Panc1 (cell line): Measurements from ENCODE around the gene GYG2. TPM values are rescaled to one million over a fixed set of nuclear protein-coding genes. Genes with fewer than 3 reads are reported as not detected.

Source experiments
- ATAC-seq: fragments of 200-7000 bp; cut with Tn5 transposase; 2 replicates; pipeline ENCODE4 v1.9.1; 2020; ENCODE audit warnings: mild to moderate bottlenecking, moderate library complexity
- BruUV-seq: library from RNA; stranded (reverse); fragments of 400-500 nt; replicated peaks from 2 replicates; lab custom pipeline; 2021; lab: Mats Ljungman, UMichigan
- CTCF ChIA-PET: fragments of 300-600 bp; sonication (Branson Sonifier 250); formaldehyde crosslinking; loops from one replicate; lab custom pipeline; 2022; ENCODE audit warnings: antibody characterized with exemption; lab: Charles Lee
- POLR2A ChIA-PET: fragments of 300-600 bp; sonication (Branson Sonifier 250); formaldehyde crosslinking; loops from one replicate; lab custom pipeline; 2022; ENCODE audit warnings: antibody characterized with exemption; lab: Charles Lee
- DNase-seq: peaks from one replicate; pipeline ENCODE4 v3.0.0-alpha.2; 2010; ENCODE audit warnings: low read depth, low spot score
- H3K27ac ChIP-seq: 2 replicates; pipeline ENCODE4 v1.5.1; 2011; ENCODE audit warnings: mild to moderate bottlenecking, low read length, inconsistent platforms
- H3K27me3 ChIP-seq: fragments of 200-500 bp; sonication (Bioruptor generic); 2 replicates; pipeline ENCODE4 v1.6.0; 2014; ENCODE audit warnings: low read length, inconsistent platforms; ENCODE audit not compliant: control insufficient read depth, insufficient read depth
- H3K36me3 ChIP-seq: fragments of 200-500 bp; sonication (Bioruptor generic); 2 replicates; pipeline ENCODE4 v1.5.1; 2014; ENCODE audit warnings: inconsistent platforms, mild to moderate bottlenecking, low read length, moderate library complexity; ENCODE audit not compliant: control insufficient read depth, insufficient read depth
- H3K4me1 ChIP-seq: 2 replicates; pipeline ENCODE4 v1.5.1; 2011; ENCODE audit warnings: inconsistent platforms, mild to moderate bottlenecking, low read length, moderate library complexity; ENCODE audit not compliant: control insufficient read depth, insufficient read depth
- H3K4me3 ChIP-seq, 2 experiments: 2 replicates each; pipeline ENCODE4 v1.5.1; 2011 to 2012; ENCODE audit warnings: low read depth in 2 of 2, low read length in 2 of 2, mild to moderate bottlenecking in 2 of 2, inconsistent platforms in 1 of 2, moderate library complexity in 1 of 2
- H3K9me3 ChIP-seq: fragments of 200-500 bp; sonication (Bioruptor generic); 2 replicates; pipeline ENCODE4 v1.5.1; 2014; ENCODE audit warnings: low read depth, mild to moderate bottlenecking, inconsistent platforms, low read length, moderate library complexity; ENCODE audit not compliant: control insufficient read depth, insufficient read depth
- POLR2AphosphoS5 ChIP-seq: IDR thresholded peaks from 2 replicates; pipeline ENCODE4 v1.6.1; 2012; ENCODE audit warnings: mild to moderate bottlenecking, low read depth, low read length, moderate library complexity
- SIN3A ChIP-seq: IDR thresholded peaks from 2 replicates; pipeline ENCODE4 v1.6.1; 2012; ENCODE audit warnings: low read depth, mild to moderate bottlenecking, low read length, moderate library complexity, borderline replicate concordance; ENCODE audit not compliant: insufficient read depth
- TCF7L2 ChIP-seq: IDR thresholded peaks from 2 replicates; pipeline ENCODE4 v1.6.1; 2011; ENCODE audit warnings: mild to moderate bottlenecking, low read depth, low read length, inconsistent platforms
- in situ Hi-C: cut with HindIII; loops from 2 replicates; pipeline ENCODE4 v1.10.0; 2016; ENCODE audit warnings: low sequenced_read_pairs, low pct_unique_long_range_greater_than_20kb
- intact Hi-C: fragments of 100-400 bp; cut with micrococcal nuclease; formaldehyde crosslinking; loops from one replicate; pipeline ENCODE4 v1.10.0; 2022; ENCODE audit not compliant: unreplicated experiment
- total RNA-seq: library from RNA; stranded (reverse); gene quantifications from one replicate; pipeline ENCODE4 v1.2.1, GENCODE V29; 2021; ENCODE audit not compliant: unreplicated experiment
- TF ChIP-seq, protein P1 (sequence below), 2 experiments: IDR thresholded peaks; 2 replicates each; pipeline ENCODE4 v1.6.1; 2011 to 2012; ENCODE audit warnings: low read depth in 2 of 2, control low read depth in 1 of 2, low read length in 1 of 2, mild to moderate bottlenecking in 1 of 2, moderate library complexity in 1 of 2; ENCODE audit not compliant: insufficient read depth in 1 of 2
- TF ChIP-seq, protein P2 (sequence below): fragments of 450-650 bp; IDR thresholded peaks from 2 replicates; pipeline ENCODE4 v1.5.1; 2017; ENCODE audit warnings: mild to moderate bottlenecking

The GYG2 gene
- total RNA-seq, 1 experiment from 2014 or later: 0.85 TPM

DNA sequence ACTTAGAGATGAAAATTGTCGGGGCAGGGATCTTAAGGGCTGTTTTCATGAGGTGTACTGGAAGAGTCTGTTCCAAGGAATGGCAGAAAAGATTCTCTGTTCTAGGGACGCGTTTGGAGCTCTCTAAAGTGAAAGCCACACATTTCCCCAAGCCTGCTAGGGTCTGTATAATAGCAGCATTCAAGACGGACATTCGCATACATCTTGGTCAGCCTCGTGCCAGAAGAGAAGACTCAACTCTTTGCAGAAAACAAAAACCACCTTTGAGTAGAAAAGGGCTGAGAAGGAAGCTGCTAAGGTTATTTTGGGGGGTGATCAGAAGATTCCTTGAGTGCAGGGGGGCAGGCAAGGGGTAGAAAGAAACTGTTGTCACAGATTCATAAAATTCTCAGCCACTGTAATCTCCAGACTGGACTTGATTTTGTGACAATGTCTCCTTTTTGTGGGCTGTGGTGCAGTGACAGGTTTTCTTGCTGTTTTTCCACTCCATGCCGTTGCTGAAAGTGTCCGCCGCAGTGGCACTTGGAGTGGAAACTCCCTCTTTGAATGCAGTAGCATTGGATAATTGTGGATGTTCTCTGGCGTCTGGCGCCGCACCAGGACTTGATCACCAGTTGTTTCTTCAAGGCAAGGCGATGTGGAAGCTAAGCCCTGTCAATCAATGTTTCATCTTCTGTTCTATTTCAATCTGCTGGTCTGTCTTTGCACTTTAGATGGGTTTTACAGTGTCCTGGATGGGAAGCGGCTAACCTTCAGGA is 2.9 kb downstream of the GYG2 start:
- intact Hi-C loops: no loop called here
- ChIA-PET CTCF (no interaction called here), POLR2A (no interaction called here)
- Histone ChIP-seq H3K27me3 (no peaks in the 10 kb centered on the region), H3K9me3 (no peaks in the 10 kb centered on the region), H3K4me3 (no peak overlapping the region), H3K4me1 (no peaks in the 10 kb centered on the region), H3K27ac (no peak overlapping the region), H3K36me3 (no peaks in the 10 kb centered on the region)
- BruUV-seq: no TSS peak
- in situ Hi-C loops: no loop called here
- DNase-seq: no peak
- TF ChIP-seq POLR2AphosphoS5: no peak
- ATAC-seq: no peak

DNA sequence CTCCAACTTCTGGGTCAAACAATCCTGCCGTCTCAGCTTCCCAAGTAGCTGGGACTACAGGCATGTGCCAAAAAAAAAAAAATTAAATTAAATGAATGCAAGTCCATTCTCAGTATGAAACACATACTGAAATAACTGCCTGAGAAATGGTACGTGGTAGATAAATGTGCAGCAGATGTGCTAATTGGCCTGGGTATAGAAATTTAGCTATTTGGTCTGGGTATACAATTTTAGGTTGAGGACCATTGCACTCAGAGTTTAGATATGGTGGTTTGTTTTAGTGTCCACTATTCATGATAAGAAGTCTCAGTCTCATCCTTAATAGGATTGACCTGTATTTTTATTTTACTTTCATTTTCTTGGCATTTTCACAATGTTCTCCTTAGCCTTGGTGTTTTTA is 9.2 kb downstream of the GYG2 start:
- H3K36me3 ChIP-seq: no peaks in the 10 kb centered on the region
- H3K4me1 ChIP-seq: no peaks in the 10 kb centered on the region
- no peak overlapping the region for H3K4me3 ChIP-seq
- no peak overlapping the region for H3K27ac ChIP-seq
- in situ Hi-C loops (no loop called here), intact Hi-C loops (no loop called here)
- ChIA-PET CTCF (no interaction called here), POLR2A (no interaction called here)
- no TSS peak for BruUV-seq
- H3K27me3 ChIP-seq: no peaks in the 10 kb centered on the region
- no peaks in the 10 kb centered on the region for H3K9me3 ChIP-seq
- no peak for DNase-seq
- no peak for ATAC-seq
- TF ChIP-seq POLR2AphosphoS5: no peak
- TF ChIP-seq, protein P1, sequence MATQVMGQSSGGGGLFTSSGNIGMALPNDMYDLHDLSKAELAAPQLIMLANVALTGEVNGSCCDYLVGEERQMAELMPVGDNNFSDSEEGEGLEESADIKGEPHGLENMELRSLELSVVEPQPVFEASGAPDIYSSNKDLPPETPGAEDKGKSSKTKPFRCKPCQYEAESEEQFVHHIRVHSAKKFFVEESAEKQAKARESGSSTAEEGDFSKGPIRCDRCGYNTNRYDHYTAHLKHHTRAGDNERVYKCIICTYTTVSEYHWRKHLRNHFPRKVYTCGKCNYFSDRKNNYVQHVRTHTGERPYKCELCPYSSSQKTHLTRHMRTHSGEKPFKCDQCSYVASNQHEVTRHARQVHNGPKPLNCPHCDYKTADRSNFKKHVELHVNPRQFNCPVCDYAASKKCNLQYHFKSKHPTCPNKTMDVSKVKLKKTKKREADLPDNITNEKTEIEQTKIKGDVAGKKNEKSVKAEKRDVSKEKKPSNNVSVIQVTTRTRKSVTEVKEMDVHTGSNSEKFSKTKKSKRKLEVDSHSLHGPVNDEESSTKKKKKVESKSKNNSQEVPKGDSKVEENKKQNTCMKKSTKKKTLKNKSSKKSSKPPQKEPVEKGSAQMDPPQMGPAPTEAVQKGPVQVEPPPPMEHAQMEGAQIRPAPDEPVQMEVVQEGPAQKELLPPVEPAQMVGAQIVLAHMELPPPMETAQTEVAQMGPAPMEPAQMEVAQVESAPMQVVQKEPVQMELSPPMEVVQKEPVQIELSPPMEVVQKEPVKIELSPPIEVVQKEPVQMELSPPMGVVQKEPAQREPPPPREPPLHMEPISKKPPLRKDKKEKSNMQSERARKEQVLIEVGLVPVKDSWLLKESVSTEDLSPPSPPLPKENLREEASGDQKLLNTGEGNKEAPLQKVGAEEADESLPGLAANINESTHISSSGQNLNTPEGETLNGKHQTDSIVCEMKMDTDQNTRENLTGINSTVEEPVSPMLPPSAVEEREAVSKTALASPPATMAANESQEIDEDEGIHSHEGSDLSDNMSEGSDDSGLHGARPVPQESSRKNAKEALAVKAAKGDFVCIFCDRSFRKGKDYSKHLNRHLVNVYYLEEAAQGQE (IDR thresholded peaks at IDR 0.05; ENCODE audit: insufficient read depth in 1 of 2, low read depth in 2 of 2, low read length in 1 of 2): no peak
- no peak for TF ChIP-seq TCF7L2
- no peak for TF ChIP-seq SIN3A
- TF ChIP-seq, protein P2, sequence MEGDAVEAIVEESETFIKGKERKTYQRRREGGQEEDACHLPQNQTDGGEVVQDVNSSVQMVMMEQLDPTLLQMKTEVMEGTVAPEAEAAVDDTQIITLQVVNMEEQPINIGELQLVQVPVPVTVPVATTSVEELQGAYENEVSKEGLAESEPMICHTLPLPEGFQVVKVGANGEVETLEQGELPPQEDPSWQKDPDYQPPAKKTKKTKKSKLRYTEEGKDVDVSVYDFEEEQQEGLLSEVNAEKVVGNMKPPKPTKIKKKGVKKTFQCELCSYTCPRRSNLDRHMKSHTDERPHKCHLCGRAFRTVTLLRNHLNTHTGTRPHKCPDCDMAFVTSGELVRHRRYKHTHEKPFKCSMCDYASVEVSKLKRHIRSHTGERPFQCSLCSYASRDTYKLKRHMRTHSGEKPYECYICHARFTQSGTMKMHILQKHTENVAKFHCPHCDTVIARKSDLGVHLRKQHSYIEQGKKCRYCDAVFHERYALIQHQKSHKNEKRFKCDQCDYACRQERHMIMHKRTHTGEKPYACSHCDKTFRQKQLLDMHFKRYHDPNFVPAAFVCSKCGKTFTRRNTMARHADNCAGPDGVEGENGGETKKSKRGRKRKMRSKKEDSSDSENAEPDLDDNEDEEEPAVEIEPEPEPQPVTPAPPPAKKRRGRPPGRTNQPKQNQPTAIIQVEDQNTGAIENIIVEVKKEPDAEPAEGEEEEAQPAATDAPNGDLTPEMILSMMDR: no peak

DNA sequence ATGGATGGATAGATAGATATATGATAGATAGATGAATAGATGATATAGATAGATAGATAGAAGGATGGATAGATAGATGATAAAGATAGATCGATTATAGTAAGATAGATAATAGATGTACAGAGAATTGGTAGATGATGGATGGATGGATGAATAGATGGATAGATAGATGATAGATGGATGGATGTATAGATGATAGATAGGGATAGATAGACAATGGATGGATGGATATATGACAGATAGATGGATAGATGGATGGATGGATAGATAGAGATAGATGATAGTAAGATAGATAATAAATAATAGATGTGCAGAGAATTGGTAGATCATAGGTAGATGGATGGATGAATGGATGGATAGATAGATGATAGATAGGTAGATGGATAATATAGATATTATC is 12.2 kb downstream of the GYG2 start:
- no peak overlapping the region for H3K27ac ChIP-seq
- ATAC-seq (no peak), DNase-seq (no peak)
- no TSS peak for BruUV-seq
- ChIA-PET CTCF (no interaction called here), POLR2A (no interaction called here)
- no peak overlapping the region for H3K4me3 ChIP-seq
- TF ChIP-seq POLR2AphosphoS5 (no peak), TCF7L2 (no peak), SIN3A (no peak)
- TF ChIP-seq, protein P2: no peak
- TF ChIP-seq, protein P1 (IDR thresholded peaks at IDR 0.05; ENCODE audit: insufficient read depth in 1 of 2, low read depth in 2 of 2, low read length in 1 of 2): no peak
- no peaks in the 10 kb centered on the region for H3K27me3 ChIP-seq
- no peaks in the 10 kb centered on the region for H3K9me3 ChIP-seq
- in situ Hi-C loops: no loop called here
- H3K36me3 ChIP-seq: no peaks in the 10 kb centered on the region
- intact Hi-C loops: no loop called here
- no peaks in the 10 kb centered on the region for H3K4me1 ChIP-seq
